Jurkat, Clone E6-1 (cell line): ENCODE results near the gene RALGAPB. TPM values are rescaled to one million over a fixed set of nuclear protein-coding genes. Genes with fewer than 3 reads are reported as not detected.
"Not testable (repeated sequence)": the region's sequence is repeated elsewhere in the genome, so short reads cannot be mapped to it uniquely, and the experiment has no call there.

Experiments
- DNase-seq: peaks from one replicate; pipeline ENCODE4 v3.0.0-alpha.2; 2011; ENCODE audit warnings: low read depth, low spot score
- H3K4me3 ChIP-seq: 2 replicates; pipeline ENCODE4 v1.5.1; 2011; ENCODE audit warnings: mild to moderate bottlenecking, low read length, control low read depth, moderate library complexity
- polyA plus RNA-seq: library from polyadenylated mRNA; unstranded; fragments of >200 nt; gene quantifications from one replicate; pipeline ENCODE4 v1.2.1, GENCODE V29; 2012; ENCODE audit warnings: missing spikeins; ENCODE audit not compliant: insufficient read length, insufficient read depth

RALGAPB gene
- 20.4 TPM for polyA plus RNA-seq

- H3K4me3 ChIP-seq, result peak within 1 kb of the TSS; percentile 69
- peak; percentile 98 for DNase-seq
Measured at GRCh38 chr20:38472513-38473366, at the start of gene RALGAPB. TSS of gene RALGAPB (plus strand) at chr20:38472843. CDS start at chr20:38488433, 15,590 bp downstream.

DNA sequence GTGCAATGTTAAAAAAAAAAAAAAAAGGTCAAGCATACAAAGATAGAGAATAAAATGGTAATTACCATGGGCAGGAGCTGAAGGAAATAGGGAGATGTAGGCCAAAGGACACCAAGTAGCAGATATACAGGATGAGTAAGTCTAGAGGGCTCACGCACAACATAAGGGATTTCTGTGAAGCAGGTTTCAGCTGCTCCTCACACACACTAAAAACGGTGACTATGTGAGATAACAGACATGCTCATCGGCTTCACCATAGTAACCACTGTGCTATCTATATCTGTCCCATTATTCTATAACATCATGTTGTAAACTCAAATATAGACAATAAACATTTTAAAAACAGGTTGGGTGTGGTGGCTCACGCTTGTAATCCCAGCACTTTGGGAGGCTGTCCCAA is 49.1 kb upstream of the RALGAPB start:
- no peak overlapping the region for H3K4me3 ChIP-seq
- DNase-seq, result no peak

DNA sequence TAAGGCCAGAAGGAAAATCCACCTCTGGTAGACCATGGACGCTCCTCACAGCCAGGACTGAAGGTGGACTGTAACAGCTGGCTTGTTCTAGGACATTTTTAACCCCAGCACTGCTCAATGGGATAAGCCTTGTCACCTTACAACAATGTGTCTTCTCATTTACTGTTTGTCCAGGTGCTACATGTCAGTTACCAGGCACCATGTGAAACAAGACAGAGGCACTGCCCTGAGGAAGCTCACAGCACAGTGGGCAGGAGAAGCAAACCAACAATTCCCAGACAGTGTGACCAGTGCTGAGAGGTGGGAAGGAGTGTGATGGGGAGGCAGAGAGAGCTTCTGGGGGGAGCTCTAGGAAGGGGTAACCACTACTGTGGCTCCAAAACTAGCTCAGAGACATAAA is 48.2 kb upstream of the RALGAPB start:
- no peak for DNase-seq
- H3K4me3 ChIP-seq, result no peak overlapping the region

DNA sequence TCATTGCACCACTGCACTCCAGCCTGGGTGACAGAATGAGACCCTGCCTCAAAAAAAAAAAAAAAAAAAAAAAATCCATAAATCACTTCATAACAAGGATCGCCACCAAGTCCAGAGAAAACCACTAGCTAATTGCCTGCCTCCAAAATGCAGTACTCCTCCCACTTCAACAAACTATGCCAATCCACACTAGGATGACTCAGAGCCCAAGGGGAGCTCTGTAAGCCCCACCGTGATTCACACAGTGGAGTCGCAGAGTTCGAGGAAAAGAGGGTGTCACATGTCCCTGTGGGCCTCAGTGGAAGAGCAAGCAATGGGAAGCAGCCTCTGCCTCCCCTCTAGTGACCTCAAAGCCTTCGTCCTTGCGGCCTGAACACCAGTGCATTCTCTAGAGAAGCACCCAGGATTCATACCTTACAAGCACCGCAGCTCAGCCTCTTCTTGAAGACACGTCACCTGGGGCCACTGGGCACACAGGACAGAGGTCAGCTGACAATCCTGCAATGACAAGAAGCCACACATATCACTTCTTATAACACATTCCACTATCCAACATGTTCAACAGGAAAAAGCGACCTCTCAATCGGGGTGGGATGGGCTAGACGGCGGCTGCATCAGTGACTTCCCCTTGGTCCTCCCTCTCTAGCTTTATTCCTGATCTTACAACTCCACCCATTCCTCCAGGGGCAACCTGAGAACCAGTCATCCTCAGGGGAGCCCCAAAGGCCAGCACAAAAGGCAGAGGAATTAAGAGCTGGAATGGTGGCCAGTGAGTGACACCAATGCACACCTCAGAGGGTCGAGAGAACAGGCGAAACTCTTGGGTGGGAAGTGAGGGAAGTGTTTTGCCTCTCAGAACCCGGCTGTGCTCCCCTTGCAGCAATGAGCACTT is 46.4 kb upstream of the RALGAPB start:
- no peak overlapping the region for H3K4me3 ChIP-seq
- no peak for DNase-seq

DNA sequence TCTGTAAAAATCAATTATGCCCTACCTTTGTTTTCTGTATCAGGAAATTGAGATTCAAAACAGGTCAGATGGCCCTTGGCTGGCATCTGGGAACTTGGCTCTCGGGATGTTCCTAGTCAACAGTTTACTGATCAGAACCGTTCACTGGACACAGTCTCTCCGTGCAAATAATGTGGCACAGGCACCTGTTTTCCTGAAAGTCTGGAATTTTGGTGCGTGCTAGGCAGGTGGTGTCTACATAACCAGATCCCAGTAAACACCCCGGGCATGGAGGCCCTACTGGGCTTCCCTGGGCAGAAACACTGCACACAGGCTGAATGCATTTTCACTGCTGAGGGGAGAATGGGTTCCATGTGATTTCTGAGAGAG is 45.0 kb upstream of the RALGAPB start:
- H3K4me3 ChIP-seq, result no peak overlapping the region
- DNase-seq, result no peak

DNA sequence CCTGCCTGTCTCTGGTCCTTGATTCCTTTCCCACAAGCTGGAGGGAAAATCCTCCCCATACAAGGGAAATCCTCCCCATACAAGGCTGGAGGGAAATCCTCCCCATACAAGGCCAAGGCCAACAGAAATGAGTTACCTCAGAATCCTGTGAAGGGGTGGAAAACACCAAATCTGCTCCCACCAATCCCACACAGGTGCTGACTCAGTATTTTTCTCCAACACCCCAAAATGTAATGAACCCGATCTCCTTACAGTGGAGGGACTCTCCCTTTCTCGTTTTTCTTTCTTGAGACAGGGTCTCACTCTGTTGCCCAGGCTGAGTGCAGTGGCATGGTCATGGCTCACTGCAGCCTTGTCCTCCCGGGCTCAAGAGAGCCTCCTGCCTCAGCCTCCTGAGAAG is 43.8 kb upstream of the RALGAPB start:
- H3K4me3 ChIP-seq, result no peak overlapping the region
- no peak for DNase-seq

DNA sequence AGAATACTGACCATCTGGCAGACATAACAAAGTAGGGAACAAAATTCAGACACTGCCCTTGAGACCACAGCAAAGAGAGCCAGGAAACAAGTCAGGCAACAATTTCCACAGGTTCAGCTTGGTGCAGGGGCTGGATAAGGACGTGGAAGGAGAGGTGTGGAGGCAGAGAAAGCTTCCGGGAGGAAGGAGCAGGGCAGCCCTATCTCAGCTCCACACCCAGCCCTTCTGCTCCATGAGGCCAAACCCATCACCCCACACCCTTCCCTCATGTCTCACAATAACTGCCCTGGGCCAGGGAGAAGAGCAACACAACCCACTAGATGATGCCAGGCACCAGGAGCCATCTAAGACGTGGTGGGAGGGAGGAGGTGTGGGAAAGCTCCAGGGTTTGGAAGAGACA is 43.3 kb upstream of the RALGAPB start:
- no peak for DNase-seq

DNA sequence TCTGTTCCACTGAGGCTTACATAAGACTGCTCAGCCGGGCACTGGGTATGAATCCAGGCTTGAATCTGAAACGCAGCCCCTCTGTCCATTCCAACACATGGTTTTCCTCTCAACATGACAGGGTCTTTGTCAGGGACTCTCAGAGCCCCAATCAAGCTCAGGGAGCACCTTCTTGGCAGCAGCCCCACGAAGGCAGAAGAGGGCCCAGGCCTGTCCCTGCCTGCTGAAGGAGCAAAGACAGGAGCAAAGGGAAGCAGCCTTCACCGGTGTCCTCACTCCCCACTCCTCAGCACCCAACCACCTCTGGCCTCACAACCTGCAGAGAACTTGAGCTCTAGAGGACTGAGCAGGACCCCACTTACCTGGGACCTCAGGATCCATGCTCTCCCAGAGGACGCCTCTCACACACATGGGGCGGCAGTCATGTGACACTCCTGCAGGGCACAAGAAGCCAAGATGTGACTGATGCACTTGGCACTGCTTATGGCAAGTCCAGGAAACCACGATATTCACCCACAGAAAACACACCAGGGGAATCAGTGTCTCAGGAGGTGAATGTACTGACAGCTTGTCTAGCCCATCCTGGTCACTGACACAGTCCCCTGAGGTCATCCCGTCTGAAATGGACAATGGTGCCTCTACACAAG is 41.8 kb upstream of the RALGAPB start:
- H3K4me3 ChIP-seq, result no peak overlapping the region
- DNase-seq, result no peak

More for the DNA sequence above, 43.3 kb upstream of the RALGAPB start:
- H3K4me3 ChIP-seq, result no peak overlapping the region

DNA sequence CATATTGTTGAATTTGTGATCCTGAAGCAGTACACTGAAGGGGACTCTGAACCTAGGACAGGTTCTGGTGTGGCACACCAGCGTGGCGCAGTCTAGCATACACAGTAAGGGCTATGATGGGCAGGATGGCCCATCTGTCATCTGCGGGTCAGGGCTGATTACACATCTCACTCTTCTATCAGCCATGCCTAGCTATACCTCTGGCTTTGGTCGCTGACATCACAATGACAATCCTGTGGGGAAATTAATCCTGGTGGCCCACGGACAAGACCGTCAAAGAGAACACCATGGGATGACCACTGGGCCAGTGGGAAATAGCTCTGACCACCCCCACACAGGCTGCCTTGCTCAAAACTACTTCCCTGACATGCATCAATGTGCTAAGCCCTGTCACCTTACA is 40.4 kb upstream of the RALGAPB start:
- no peak overlapping the region for H3K4me3 ChIP-seq

DNA sequence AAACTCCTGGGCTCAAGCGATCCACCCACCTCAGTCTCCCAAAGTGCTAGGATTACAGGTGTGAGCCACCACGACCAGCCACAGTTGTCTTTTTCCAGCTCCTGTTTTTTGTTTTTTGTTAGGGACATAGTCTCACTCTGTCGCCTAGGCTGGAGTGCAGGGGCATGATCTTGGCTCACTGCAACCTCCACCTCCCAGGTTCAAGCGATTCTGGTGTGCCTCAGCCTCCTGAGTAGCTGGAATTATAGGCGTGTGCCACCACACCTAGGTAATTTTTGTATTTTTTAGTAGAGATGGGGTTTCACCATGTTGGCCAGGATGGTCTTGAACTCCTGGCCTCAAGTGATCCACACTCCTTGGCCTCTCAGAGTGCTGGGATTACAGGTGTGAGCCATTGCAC is 39.8 kb upstream of the RALGAPB start:
- not testable (repeated sequence) for H3K4me3 ChIP-seq, DNase-seq

More for the DNA sequence above, 40.4 kb upstream of the RALGAPB start:
- no peak for DNase-seq

GRCh38 chr20:38433304-38433972 is 39.2 kb upstream of the RALGAPB start:
- no peak for DNase-seq
- H3K4me3 ChIP-seq, result peak overlapping the region; percentile 80

- peak overlapping the region; percentile 80 for H3K4me3 ChIP-seq
- DNase-seq, result no peak
Measured at GRCh38 chr20:38434301-38434741, 38.3 kb upstream of the RALGAPB start.

DNA sequence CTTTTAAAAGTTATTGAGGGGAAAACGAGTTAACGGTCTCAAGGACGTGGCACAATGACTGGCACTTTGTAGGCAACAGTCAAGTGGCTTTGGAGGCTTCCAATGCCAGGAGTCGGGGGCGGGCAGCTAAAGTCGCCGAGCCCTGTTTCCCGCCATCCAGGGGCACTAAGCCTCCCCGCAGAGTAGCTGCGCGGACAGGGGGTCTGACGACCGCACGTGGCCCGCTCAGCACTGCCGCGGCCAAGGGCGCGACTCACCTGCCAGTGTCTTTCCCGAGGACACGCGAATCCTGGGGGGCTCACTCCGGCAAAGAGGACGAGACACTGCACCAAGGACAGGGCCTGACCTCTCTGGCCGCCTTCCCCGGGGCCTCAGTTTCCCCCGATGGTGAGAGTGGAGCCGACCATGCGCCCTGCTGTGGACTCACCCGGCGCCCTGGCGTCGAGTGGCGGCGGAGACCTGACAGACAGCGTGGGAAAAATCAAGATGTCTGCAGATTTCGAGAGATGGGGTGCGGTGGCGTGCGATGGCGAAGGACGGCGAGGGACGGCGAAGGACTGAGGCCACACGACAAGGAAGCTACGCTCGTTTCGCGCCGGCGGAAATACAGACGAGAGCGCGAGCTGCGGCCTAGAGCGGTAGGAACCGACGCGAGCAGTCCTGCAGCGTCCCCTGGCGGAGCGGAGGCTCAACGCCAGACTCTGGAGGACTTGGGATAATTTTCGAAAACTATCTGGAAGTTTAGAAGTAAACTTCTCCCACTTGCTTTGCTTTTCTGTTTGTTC is 37.7 kb upstream of the RALGAPB start, which contains the start of gene SNHG17:
Gene SNHG17, minus strand, starts transcription at position 559 of the 785 bp plus-strand sequence.
- peak; percentile 94 for DNase-seq
- peak within 1 kb of the TSS; percentile 80 for H3K4me3 ChIP-seq

DNA sequence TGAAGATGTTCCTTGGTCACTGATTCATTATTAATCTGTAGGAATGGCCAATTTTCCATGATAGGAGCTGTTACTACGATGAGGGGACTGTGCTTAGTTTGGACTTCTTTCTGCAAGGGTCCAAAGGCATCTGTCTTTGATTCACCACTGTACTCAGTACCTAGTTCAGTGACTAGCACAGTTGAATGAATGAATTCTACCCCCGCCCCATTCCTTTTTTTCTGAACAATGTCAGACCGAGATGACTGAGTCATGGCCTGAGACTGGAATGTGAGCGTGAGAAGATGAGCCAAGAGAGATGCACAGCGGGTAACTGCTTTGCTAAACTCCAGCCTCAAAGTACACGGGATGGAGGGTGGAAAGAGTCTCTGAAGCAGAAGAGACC is 37.1 kb upstream of the RALGAPB start:
- peak overlapping the region; percentile 80 for H3K4me3 ChIP-seq
- DNase-seq, result no peak

GRCh38 chr20:38437796-38438195 is 34.8 kb upstream of the RALGAPB start:
- no peak for DNase-seq
- H3K4me3 ChIP-seq, result no peak overlapping the region

DNA sequence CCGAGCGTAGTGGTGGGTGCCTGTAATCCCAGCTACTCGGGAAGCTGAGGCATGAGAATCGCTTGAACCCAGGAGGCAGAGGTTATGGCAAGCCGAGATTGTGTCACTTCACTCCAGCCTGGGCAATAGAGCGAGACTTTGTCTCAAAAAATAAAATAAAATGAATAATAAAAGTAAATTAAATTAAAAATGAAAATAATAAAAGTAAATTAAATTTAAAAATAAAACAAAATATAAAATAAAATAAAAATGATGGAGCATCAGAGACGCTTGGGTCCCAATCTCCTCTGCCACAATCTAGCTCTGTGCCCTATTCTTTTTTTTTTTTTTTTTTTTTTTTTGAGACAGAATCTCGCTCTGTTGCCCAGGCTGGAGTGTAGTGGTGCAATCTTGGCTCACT is 31.5 kb upstream of the RALGAPB start:
- DNase-seq, H3K4me3 ChIP-seq: not testable (repeated sequence)

GRCh38 chr20:38441916-38442315 is 30.7 kb upstream of the RALGAPB start:
- H3K4me3 ChIP-seq, result no peak overlapping the region
- no peak for DNase-seq

DNA sequence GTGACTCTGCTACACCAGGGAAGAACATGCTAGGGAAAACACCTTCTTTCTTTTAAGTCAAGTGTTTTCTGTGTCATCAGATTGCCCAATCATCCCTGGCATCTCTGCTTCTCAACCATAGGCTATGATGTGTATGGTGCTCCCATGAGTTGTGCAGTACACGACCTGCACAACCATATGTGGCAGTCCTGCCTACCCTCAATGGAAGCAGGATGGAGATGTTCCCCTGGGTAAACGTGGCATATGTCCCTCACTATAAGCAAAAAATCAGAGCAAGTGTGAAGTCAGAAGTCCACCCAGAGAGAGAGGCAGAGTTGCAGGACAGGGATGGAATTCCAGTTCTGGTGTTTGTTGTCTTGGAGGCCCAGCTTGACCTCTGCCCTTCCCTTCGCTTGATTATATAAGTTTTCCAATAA is 27.3 kb upstream of the RALGAPB start:
- no peak overlapping the region for H3K4me3 ChIP-seq
- no peak for DNase-seq
